NCI-H526 (cell line): ENCODE results near the gene PRPF18.

Source experiments
- DNase-seq, 2 experiments: peaks; one replicate each; lab custom pipeline; 2025; lab: John Stamatoyannopoulos, UW

The PRPF18 gene

DNA sequence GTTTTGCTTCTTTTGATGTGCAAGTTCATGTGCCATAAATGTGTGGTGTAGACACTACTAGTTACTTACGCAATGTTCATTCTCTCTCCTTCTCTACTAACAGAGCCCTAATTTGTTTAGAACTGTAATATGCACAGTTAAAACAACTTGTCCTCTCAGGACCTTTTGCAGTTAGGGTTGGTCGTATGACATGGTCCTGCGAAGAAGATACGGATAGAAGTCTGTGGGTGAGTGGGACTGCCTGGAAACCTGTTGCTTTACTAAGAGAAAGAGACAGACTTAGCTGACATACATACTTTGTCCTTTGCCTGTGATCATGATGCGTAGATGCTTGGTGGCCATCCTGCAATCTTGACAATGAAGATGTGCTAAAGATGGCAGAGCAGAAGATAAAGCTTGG lies 51.1 kb downstream of the PRPF18 start:
- no peak for DNase-seq

DNA sequence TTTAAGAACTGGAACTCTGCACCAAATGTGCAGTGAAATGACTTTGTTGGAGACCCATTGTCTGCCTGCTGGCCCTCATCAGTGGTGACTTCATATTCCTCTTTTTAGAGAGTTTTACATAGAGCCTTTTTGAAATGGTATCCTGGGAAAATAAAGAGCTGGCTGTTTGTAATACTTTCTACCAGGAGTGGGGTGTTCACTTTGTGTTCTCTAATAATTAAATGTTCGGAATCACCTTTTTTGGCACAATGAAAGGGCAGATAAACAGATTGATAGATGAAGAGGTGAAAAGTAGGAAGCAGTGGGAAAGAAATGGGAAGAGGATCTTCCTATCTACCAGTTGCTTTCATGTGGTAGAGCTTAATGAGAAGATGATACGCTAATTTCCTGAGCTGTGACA lies 55.5 kb downstream of the PRPF18 start:
- no peak for DNase-seq

- no peak for DNase-seq
Observed at GRCh38 chr10:13643016-13643415, 56.3 kb downstream of the PRPF18 start.

DNA sequence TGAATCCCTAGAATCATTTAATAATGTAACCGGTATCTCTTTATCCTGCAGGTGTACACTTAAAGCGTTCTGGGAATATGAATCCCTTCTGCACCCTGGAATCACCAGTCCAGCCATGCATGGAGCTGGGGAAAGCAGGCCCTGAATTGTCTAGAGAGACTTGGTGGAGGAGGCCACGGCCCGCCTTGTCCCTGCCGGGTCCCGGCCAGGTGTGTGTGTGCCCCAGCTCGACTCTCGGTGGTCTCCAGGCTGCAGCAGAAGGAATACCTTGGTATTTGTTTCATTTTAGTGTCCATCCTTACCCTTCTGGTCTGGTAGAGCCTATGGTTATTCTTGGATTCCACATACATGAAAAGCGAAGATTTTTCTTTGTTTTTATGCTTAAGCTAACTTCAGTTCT lies 58.1 kb downstream of the PRPF18 start:
- no peak for DNase-seq

GRCh38 chr10:13648425-13648824 lies 61.7 kb downstream of the PRPF18 start:
- no peak for DNase-seq

GRCh38 chr10:13649844-13650520 lies 63.2 kb downstream of the PRPF18 start:
- no peak for DNase-seq

DNA sequence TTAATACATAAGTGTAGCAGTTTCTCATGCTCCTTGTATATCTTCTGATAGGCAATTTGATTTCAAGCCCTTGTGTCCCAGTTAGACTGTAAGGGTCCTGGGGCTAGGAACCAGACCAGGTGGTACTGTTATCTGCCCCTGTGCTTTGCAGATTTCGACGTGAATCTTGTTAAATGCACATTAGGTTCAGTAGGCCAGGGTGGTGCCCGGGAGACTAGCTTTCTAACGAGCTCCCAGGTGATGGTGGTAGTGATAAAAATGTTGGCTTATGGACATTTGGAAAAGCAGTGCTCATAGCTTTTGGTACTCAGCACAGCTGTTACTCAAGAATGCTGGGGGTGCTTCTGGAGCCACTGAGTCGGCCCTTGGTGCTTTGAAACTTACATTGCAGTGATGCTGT lies 64.2 kb downstream of the PRPF18 start:
- no peak for DNase-seq

DNA sequence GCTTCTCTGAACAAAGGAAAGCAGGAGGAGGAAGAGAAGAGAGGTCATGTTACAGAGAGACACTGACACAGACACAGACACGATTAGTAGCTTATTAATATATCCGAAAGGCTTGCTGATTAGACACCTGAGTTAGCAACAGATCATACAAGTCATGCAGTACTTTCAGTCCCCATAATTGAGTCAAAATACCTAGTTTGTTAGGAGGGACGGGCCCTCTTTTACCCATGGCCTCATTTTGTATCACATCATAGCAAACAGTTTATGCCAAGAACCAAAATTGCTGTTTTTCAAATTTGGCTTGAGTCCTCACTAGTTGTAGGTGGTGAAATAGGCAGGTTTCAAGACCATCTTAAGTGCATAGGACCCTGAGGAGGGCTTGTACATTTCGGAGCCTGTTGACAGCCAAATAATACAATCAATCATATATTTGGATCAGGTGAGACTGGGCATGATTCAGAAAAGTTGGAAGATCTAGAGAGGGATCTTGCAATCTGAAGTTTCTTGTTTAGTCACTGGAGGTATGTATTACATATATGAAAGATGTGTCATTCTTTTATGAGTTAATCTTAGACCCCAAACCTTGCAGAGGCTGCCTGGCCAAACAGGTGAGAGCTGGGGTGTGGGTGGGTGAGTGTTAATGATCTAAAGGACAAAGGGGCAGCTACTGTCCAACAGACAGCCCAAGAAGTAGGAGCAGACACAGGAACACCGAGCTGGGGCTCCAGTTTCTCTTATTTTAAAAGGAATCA lies 65.4 kb downstream of the PRPF18 start:
- no peak for DNase-seq

DNA sequence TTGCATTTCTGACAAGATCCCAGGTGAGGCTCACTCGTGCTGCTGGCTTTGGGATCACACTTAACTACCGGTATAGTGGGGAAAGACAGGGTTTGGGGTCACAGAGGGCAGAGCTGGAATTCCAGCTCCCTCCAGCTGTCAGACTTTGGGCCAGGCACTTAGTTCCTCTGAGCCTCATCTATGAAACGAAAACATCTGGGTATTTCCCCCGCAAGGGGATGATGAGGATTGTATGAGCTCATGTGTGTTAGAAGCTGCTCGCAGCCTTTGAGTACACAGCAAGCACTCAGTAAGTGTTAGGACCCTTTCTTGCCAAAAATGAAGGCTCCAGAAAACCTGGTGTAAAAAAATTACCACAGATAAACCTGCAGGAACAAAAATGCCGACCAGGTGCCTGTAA lies 66.1 kb downstream of the PRPF18 start:
- DNase-seq: no peak

DNA sequence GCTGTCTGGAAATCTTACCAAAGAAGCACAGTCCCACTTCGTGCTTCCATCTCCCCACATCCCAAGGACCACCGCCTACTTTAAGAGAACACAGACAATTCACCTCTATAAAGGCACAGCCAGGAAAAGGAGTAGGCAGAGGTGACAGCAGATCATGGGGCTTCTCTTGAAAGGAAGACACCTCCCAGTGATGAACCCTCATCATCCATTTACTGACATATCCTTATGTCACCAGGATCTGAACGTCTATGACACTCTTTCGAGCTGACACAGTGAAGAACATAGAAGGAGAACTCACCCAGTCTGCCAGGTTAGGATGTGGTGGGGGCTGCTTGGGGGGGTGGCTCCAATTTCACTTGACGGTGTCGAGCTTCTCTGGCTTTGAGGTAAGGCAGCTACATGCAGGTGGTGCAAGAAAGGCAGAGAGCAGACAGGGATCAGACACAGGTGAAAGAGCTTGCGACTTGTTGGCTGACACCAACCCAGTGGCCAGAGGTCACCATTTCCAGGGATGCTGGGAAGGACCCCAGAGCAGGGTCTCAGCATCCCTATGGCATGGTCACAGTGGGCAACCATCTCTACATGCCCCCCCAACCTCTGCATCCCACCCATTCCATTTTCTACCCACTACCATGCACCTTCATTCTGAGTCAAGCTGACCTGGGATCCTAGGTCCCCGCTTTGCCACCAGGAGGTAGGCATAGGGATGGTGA lies 67.5 kb downstream of the PRPF18 start:
- no peak for DNase-seq

- DNase-seq: no peak
Observed at GRCh38 chr10:13654846-13655245, 68.1 kb downstream of the PRPF18 start.

GRCh38 chr10:13656337-13657100 lies 69.8 kb downstream of the PRPF18 start:
- no peak for DNase-seq

DNA sequence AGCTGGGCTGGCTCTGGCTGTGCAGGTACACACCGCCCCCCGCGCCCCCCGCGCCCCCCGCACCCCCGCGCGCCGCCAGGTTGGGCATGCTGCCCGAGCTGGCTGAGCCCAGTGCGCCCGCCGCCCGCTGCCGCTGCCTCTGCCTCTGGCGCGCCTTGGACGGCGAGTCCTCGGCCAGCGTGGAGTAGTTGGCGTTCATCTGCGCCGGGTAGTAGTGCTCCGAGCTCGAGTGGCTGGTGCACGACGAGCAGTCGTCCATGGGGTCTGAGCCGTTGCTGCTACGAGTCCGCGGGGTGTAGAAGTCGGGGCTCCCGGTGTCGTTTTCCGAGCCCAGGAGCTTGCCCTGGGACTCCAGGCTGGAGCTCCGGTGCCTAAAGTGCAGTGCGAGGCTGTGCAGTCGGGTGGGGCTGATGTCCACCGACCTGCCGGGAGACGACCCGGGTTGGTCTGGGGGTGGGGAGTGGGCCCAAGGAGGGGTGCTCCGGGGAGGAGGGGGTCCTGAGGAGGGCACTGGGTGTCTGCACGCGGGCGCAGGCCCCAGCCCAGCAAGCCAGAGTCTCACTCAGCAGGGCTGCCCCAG lies 70.4 kb downstream of the PRPF18 start:
- no peak for DNase-seq

- DNase-seq: no peak
Observed at GRCh38 chr10:13658264-13658663, 71.5 kb downstream of the PRPF18 start.

GRCh38 chr10:13658871-13659685 lies 72.3 kb downstream of the PRPF18 start:
- no peak for DNase-seq

- DNase-seq: peak in 1 of 2 experiments; percentile 25
Observed at GRCh38 chr10:13659887-13660550, 73.3 kb downstream of the PRPF18 start.

- no peak for DNase-seq
Observed at GRCh38 chr10:13660551-13660920, 73.8 kb downstream of the PRPF18 start.

DNA sequence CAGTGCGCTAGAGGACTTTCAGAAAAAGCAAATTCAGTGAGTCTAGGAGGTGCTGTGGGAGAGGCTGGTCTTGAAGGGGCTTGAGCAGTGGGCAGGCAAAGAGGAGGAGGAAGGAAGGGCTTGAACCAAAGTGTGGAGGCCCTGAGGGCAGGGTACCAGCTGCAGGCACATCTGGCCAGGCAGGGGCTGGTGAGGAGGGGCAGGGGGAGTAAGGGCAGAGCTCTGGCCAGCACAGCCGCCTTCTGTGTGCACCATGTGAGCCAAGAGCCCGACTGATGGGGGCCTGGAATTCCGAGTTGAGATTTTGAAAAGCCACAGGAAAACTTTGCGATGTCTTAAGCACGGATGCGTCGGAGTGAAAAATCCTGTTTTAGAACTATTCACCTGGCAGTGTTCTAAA lies 74.5 kb downstream of the PRPF18 start:
- DNase-seq: no peak

DNA sequence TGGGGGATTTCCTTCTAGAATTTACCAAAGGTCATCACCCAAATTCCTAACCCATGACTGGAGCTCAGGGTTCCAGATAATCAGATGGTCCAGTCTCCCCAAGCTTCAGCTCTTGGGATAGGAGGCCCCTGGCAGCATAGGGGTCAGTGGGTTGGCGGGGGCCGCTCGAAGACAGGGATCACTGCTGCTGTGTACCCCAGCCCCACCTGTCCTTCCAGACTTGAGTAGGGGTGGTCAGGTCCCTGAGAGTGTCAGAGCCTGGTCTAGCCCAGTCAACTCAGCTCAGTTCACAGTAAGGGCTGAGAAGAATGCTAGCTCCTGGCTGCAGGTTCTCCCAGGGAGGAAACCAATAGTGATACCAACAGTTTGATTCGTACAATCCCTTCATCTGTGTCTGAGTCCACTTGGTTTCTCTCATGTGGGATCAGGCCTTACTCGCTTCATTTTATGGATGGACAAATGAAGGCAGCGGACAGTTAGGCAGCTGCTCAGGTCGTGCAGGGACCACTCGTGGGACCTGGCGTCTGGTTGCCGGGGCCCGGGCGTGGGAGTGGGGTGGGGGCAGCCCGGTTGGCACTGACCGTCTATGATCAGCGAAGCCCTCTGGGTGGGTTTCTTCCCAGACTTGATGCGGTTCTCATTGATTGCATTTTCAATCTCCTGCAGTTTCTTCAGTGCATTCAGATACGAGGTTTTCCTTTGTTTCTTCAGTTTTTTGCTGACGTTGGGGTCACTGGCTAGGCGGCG lies 78.9 kb downstream of the PRPF18 start:
- no peak for DNase-seq

DNA sequence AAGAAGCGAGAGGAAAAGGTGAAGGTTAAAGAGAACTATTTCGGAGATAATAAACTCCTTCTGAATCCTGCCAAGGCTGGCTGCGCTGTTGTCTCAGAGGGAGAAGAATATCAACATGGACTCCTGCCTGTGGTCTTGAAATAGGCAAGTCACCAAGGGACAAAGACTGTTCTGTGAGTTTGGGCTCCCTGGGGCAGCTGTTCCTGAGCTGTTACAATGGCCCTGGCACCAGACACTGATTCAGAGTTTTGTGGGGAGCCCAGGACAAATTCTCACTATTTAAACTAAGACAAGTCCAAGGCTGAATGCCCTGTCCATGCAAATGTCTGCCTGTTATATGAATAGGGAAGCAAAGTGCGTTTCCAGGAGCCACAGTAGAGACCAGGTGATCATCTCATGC lies 81.4 kb downstream of the PRPF18 start:
- peak in 1 of 2 experiments; percentile 3 for DNase-seq
